HepG2 (cell line): ENCODE measurements around the gene LIF. TPM values are rescaled to one million over a fixed set of nuclear protein-coding genes. Genes with fewer than 3 reads are reported as not detected.
A peak's percentile ranks its signal among the peaks of the same experiment; 100 is the strongest.

Experiments
- ELF1 ChIP-seq: sonication (generic); formaldehyde crosslinking; IDR thresholded peaks from 2 replicates; pipeline ENCODE4 v1.4.0; 2020; ENCODE audit warnings: missing genetic modification reagents
- HIVEP1 ChIP-seq: sonication (generic); formaldehyde crosslinking; IDR thresholded peaks from 2 replicates; pipeline ENCODE4 v1.4.0; 2020; ENCODE audit warnings: mild to moderate bottlenecking, missing genetic modification reagents
- KDM2A ChIP-seq: sonication (generic); formaldehyde crosslinking; IDR thresholded peaks from 2 replicates; pipeline ENCODE4 v1.4.0; 2020; ENCODE audit warnings: low read depth, missing genetic modification reagents, borderline replicate concordance
- POLR2AphosphoS5 ChIP-seq: IDR thresholded peaks from 2 replicates; pipeline ENCODE4 v1.6.1; 2012; ENCODE audit warnings: low read depth, low read length
- POLR2G ChIP-seq: fragments of 200-400 bp; formaldehyde crosslinking; IDR thresholded peaks from 2 replicates; pipeline ENCODE4 v1.6.1; 2018; ENCODE audit warnings: mild to moderate bottlenecking, low read depth, low read length, moderate library complexity
- SAP130 ChIP-seq: IDR thresholded peaks from 2 replicates; pipeline ENCODE4 v1.6.1; 2016; ENCODE audit warnings: low read depth
- ZC3H13 ChIP-seq: sonication (generic); formaldehyde crosslinking; IDR thresholded peaks from 2 replicates; pipeline ENCODE4 v1.8.1; 2023; ENCODE audit warnings: mild to moderate bottlenecking, missing genetic modification reagents, moderate library complexity
- ZNF768 ChIP-seq: sonication (generic); formaldehyde crosslinking; IDR thresholded peaks from 2 replicates; pipeline ENCODE4 v1.4.0; 2020; ENCODE audit warnings: missing genetic modification reagents
- ZNF776 ChIP-seq: sonication (generic); formaldehyde crosslinking; IDR thresholded peaks from 2 replicates; pipeline ENCODE4 v1.4.0; 2020; ENCODE audit warnings: mild to moderate bottlenecking, missing genetic modification reagents
- ZSCAN20 ChIP-seq: sonication (generic); formaldehyde crosslinking; IDR thresholded peaks from 2 replicates; pipeline ENCODE4 v1.4.0; 2020; ENCODE audit warnings: missing genetic modification reagents, mild to moderate bottlenecking, borderline replicate concordance
- polyA plus RNA-seq, 8 experiments: library from polyadenylated mRNA; depleted of rRNA in 3 of 8; stranded (reverse) in 7 of 8; unstranded in 1 of 8; fragments of >200 nt; fragmentation: Illumina TruSeq in 4 of 8; extraction: Trizol in 4 of 8; gene quantifications; 2 replicates each; pipeline versions ENCODE4 v1.2.1 to v1.2.3, GENCODE V29; 2011 to 2016; ENCODE audit warnings: low read depth in 4 of 8, missing spikeins in 1 of 8, mixed read lengths in 1 of 8; ENCODE audit not compliant: insufficient read depth in 1 of 8
- total RNA-seq, 5 experiments: library from RNA; depleted of rRNA; stranded (reverse); fragments of >200 nt; fragmentation: Illumina TruSeq; extraction: Trizol; gene quantifications; 2 replicates each; pipeline ENCODE4 v1.2.3, GENCODE V29; 2016; ENCODE audit warnings: low read depth in 1 of 5
- TF ChIP-seq, protein P1 (sequence below): sonication (generic); formaldehyde crosslinking; IDR thresholded peaks from 2 replicates; pipeline ENCODE4 v1.8.1; 2022; ENCODE audit warnings: low read depth, mild to moderate bottlenecking, missing genetic modification reagents
- TF ChIP-seq, protein P2 (sequence below): sonication (generic); formaldehyde crosslinking; IDR thresholded peaks from 2 replicates; pipeline ENCODE4 v1.4.0; 2020; ENCODE audit warnings: missing genetic modification reagents, borderline replicate concordance
- TF ChIP-seq, protein P3 (sequence below): sonication (generic); formaldehyde crosslinking; IDR thresholded peaks from 2 replicates; pipeline ENCODE4 v1.4.0; 2020; ENCODE audit warnings: missing genetic modification reagents, borderline replicate concordance
- TF ChIP-seq, protein P4 (sequence below): sonication (generic); formaldehyde crosslinking; IDR thresholded peaks from 2 replicates; pipeline ENCODE4 v1.4.0; 2020; ENCODE audit warnings: missing genetic modification reagents
- TF ChIP-seq, protein P5 (sequence below): sonication (generic); formaldehyde crosslinking; IDR thresholded peaks from 2 replicates; pipeline ENCODE4 v1.5.1; 2020; ENCODE audit warnings: missing genetic modification reagents, mild to moderate bottlenecking, borderline replicate concordance

LIF gene
- total and polyA plus RNA-seq, 2 of the 13 experiments (the other 11 are each of a cell fraction or from before 2014, with no cell fraction given): 3.6 to 8.5 TPM

DNA sequence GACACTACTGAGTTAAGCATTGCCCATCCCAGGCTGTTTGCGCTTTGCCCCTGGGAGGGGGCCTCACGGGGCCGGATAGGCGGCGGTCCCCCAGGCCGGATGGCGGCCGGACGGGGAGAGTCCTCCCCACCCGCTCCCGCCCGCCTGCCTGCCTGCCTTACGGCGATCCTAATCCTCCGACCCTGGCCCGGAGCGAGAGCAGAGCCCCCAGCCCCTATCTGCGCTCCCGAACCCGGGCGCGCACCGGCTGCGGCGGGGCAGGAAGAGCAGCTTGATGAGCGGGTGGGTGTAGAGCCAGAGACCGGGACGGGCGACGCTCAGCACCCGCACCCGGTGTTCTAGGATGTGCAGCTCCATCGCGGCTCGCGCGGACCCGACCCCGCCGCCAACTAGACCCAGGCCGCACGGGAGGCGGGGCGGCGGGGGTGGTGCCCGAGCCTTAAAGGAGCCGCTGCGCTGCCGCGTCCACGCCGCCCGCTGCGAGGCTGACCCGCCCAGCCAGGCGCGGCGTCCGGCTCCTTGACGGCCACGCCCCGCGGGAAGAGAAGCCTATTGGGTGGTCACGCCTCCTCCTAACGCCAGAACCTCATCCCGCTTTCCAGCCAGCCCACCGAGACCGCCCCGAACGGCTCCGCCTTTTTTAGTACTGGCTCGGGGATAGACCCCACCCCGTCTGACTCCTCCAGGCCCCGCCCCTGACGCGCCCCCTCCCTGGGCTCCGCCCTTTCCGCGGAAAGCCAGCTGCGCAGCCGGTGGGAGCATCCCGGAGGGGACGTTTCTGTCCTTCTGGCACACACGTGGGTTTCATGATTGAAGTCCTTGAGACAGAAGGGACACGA is 42.8 kb upstream of the LIF start, which contains the start of gene CASTOR1 (continued):
- TF ChIP-seq, protein P1, sequence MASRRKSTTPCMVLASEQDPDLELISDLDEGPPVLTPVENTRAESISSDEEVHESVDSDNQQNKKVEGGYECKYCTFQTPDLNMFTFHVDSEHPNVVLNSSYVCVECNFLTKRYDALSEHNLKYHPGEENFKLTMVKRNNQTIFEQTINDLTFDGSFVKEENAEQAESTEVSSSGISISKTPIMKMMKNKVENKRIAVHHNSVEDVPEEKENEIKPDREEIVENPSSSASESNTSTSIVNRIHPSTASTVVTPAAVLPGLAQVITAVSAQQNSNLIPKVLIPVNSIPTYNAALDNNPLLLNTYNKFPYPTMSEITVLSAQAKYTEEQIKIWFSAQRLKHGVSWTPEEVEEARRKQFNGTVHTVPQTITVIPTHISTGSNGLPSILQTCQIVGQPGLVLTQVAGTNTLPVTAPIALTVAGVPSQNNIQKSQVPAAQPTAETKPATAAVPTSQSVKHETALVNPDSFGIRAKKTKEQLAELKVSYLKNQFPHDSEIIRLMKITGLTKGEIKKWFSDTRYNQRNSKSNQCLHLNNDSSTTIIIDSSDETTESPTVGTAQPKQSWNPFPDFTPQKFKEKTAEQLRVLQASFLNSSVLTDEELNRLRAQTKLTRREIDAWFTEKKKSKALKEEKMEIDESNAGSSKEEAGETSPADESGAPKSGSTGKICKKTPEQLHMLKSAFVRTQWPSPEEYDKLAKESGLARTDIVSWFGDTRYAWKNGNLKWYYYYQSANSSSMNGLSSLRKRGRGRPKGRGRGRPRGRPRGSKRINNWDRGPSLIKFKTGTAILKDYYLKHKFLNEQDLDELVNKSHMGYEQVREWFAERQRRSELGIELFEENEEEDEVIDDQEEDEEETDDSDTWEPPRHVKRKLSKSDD: no peak
- TF ChIP-seq ZNF768 (CRISPR knock-in tag): no peak
- no peak for TF ChIP-seq POLR2AphosphoS5
- TF ChIP-seq, protein P2, sequence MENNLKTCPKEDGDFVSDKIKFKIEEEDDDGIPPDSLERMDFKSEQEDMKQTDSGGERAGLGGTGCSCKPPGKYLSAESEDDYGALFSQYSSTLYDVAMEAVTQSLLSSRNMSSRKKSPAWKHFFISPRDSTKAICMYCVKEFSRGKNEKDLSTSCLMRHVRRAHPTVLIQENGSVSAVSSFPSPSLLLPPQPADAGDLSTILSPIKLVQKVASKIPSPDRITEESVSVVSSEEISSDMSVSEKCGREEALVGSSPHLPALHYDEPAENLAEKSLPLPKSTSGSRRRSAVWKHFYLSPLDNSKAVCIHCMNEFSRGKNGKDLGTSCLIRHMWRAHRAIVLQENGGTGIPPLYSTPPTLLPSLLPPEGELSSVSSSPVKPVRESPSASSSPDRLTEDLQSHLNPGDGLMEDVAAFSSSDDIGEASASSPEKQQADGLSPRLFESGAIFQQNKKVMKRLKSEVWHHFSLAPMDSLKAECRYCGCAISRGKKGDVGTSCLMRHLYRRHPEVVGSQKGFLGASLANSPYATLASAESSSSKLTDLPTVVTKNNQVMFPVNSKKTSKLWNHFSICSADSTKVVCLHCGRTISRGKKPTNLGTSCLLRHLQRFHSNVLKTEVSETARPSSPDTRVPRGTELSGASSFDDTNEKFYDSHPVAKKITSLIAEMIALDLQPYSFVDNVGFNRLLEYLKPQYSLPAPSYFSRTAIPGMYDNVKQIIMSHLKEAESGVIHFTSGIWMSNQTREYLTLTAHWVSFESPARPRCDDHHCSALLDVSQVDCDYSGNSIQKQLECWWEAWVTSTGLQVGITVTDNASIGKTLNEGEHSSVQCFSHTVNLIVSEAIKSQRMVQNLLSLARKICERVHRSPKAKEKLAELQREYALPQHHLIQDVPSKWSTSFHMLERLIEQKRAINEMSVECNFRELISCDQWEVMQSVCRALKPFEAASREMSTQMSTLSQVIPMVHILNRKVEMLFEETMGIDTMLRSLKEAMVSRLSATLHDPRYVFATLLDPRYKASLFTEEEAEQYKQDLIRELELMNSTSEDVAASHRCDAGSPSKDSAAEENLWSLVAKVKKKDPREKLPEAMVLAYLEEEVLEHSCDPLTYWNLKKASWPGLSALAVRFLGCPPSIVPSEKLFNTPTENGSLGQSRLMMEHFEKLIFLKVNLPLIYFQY (CRISPR knock-in tag): 0 out of 2 replicates have a peak, but pooled peaks have one; percentile 34
- TF ChIP-seq ZSCAN20 (CRISPR knock-in tag): 0 out of 2 replicates have a peak, but pooled peaks have one; percentile 7
- no peak for TF ChIP-seq ZNF776 (CRISPR knock-in tag)
- TF ChIP-seq POLR2G: peak; percentile 34; the same call in 1 of the 2 replicates
- TF ChIP-seq HIVEP1 (CRISPR knock-in tag): no peak
- TF ChIP-seq, protein P3, sequence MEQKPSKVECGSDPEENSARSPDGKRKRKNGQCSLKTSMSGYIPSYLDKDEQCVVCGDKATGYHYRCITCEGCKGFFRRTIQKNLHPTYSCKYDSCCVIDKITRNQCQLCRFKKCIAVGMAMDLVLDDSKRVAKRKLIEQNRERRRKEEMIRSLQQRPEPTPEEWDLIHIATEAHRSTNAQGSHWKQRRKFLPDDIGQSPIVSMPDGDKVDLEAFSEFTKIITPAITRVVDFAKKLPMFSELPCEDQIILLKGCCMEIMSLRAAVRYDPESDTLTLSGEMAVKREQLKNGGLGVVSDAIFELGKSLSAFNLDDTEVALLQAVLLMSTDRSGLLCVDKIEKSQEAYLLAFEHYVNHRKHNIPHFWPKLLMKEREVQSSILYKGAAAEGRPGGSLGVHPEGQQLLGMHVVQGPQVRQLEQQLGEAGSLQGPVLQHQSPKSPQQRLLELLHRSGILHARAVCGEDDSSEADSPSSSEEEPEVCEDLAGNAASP (CRISPR knock-in tag): 0 out of 2 replicates have a peak, but pooled peaks have one; percentile 24
- TF ChIP-seq SAP130 (CRISPR knock-in tag): peak; percentile 88
- TF ChIP-seq KDM2A (CRISPR knock-in tag): peak; percentile 26; the same call in 1 of the 2 replicates
- TF ChIP-seq, protein P4, sequence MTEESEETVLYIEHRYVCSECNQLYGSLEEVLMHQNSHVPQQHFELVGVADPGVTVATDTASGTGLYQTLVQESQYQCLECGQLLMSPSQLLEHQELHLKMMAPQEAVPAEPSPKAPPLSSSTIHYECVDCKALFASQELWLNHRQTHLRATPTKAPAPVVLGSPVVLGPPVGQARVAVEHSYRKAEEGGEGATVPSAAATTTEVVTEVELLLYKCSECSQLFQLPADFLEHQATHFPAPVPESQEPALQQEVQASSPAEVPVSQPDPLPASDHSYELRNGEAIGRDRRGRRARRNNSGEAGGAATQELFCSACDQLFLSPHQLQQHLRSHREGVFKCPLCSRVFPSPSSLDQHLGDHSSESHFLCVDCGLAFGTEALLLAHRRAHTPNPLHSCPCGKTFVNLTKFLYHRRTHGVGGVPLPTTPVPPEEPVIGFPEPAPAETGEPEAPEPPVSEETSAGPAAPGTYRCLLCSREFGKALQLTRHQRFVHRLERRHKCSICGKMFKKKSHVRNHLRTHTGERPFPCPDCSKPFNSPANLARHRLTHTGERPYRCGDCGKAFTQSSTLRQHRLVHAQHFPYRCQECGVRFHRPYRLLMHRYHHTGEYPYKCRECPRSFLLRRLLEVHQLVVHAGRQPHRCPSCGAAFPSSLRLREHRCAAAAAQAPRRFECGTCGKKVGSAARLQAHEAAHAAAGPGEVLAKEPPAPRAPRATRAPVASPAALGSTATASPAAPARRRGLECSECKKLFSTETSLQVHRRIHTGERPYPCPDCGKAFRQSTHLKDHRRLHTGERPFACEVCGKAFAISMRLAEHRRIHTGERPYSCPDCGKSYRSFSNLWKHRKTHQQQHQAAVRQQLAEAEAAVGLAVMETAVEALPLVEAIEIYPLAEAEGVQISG (CRISPR knock-in tag): peak; percentile 3; the same call in 1 of the 2 replicates
- TF ChIP-seq, protein P5, sequence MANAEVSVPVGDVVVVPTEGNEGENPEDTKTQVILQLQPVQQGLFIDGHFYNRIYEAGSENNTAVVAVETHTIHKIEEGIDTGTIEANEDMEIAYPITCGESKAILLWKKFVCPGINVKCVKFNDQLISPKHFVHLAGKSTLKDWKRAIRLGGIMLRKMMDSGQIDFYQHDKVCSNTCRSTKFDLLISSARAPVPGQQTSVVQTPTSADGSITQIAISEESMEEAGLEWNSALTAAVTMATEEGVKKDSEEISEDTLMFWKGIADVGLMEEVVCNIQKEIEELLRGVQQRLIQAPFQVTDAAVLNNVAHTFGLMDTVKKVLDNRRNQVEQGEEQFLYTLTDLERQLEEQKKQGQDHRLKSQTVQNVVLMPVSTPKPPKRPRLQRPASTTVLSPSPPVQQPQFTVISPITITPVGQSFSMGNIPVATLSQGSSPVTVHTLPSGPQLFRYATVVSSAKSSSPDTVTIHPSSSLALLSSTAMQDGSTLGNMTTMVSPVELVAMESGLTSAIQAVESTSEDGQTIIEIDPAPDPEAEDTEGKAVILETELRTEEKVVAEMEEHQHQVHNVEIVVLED (CRISPR knock-in tag): no peak
- TF ChIP-seq ZC3H13 (CRISPR knock-in tag): no peak
- TF ChIP-seq ELF1 (CRISPR knock-in tag): no peak; the same call in 1 of the 2 replicates
